Mesothelial cell of epicardium (in vitro differentiated cells): ENCODE data around the gene HCLS1. TPM values are rescaled to one million over a fixed set of nuclear protein-coding genes. Genes with fewer than 3 reads are reported as not detected.

Experiments used
- DNase-seq, 2 experiments: peaks; one replicate each; pipeline ENCODE4 v3.0.0; 2021; ENCODE audit warnings: low spot score in 2 of 2; ENCODE audit not compliant: unreplicated experiment in 2 of 2
- H3K27ac Mint-ChIP-seq: 2 replicates; pipeline ENCODE4 v1.8.0; 2021; ENCODE audit warnings: mixed read lengths
- H3K27me3 Mint-ChIP-seq: 2 replicates; pipeline ENCODE4 v1.8.0; 2021; ENCODE audit warnings: low read depth, mixed read lengths
- H3K36me3 Mint-ChIP-seq: 2 replicates; pipeline ENCODE4 v1.8.0; 2021; ENCODE audit warnings: mixed read lengths
- H3K4me1 Mint-ChIP-seq: 2 replicates; pipeline ENCODE4 v1.8.0; 2021; ENCODE audit warnings: mixed read lengths
- H3K4me3 Mint-ChIP-seq: 2 replicates; pipeline ENCODE4 v1.8.0; 2021; ENCODE audit warnings: mild to moderate bottlenecking, moderate library complexity, mixed read lengths
- H3K9me3 Mint-ChIP-seq: 2 replicates; pipeline ENCODE4 v1.8.0; 2021; ENCODE audit warnings: mixed read lengths
- total RNA-seq: library from RNA; stranded (reverse); gene quantifications from 3 replicates; pipeline ENCODE4 v1.2.1, GENCODE V29; 2021
- TF ChIP-seq, protein P1 (sequence below): fragments of 200-600 bp; sonication (generic); IDR thresholded peaks from one replicate; pipeline ENCODE4 v1.5.0; 2021; ENCODE audit warnings: antibody characterized with exemption; ENCODE audit not compliant: unreplicated experiment

Gene HCLS1
- total RNA-seq, 1 donor from 2014 or later, result 3.2 TPM

DNA sequence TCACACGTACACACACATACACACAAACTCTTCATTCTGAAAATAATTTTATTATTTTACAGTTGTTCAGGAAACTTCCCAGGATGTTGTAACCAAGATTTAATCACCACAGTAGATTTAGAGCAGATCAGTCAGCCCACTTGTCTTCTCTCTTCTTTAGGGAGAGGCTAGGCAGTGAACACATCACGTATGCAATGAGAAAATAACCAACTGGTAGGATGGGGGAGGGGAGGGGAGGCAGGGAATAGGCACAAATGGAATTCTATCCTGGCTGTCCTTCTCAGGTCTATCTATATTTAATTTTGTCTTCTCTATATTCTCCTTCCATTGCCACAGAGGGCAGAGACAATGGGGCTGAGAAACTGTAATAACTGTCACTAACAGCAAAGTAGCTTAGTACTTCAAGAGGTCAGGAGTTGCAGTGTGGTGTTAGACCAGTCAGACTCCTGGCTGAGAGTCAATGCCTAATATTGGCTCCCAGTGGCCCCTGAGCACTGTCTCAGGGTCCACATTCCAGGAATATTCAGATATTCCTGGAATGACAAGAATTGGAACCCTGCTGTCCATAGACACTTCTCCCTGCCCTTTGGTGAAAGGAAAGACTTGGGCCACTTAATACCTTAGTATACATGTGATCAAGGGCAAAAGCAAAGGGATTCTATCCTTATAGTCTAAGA lies 2.6 kb upstream of the HCLS1 start:
- DNase-seq, result no peak
- Mint-ChIP-seq H3K4me1 (peaks cover 16% of the 10 kb centered on the region), H3K27ac (no peak overlapping the region), H3K36me3 (peaks cover 32% of the 10 kb centered on the region), H3K27me3 (no peaks in the 10 kb centered on the region), H3K9me3 (no peaks in the 10 kb centered on the region), H3K4me3 (no peak overlapping the region)
- TF ChIP-seq, protein P1, sequence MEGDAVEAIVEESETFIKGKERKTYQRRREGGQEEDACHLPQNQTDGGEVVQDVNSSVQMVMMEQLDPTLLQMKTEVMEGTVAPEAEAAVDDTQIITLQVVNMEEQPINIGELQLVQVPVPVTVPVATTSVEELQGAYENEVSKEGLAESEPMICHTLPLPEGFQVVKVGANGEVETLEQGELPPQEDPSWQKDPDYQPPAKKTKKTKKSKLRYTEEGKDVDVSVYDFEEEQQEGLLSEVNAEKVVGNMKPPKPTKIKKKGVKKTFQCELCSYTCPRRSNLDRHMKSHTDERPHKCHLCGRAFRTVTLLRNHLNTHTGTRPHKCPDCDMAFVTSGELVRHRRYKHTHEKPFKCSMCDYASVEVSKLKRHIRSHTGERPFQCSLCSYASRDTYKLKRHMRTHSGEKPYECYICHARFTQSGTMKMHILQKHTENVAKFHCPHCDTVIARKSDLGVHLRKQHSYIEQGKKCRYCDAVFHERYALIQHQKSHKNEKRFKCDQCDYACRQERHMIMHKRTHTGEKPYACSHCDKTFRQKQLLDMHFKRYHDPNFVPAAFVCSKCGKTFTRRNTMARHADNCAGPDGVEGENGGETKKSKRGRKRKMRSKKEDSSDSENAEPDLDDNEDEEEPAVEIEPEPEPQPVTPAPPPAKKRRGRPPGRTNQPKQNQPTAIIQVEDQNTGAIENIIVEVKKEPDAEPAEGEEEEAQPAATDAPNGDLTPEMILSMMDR, result no peak

DNA sequence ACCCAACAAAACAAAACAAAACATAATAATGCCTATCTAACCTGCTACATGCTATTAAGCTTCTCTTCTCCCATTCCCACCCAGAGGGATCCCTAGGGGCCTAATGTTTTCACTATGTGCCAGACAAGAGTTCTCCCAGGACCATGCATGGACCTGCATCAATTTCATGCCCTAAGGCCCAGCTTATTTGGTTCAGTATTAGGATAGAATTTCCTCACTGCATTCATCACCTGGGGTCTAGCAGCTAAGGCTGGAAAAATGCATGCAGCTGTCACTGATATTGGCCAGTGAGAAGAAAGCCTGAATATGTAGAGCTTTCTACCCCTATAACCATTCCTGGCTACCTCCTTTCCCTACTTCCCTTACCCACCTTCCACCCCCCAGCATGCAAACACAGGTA lies 2.0 kb upstream of the HCLS1 start:
- Mint-ChIP-seq H3K27me3 (no peaks in the 10 kb centered on the region), H3K27ac (no peak overlapping the region), H3K9me3 (no peaks in the 10 kb centered on the region), H3K36me3 (peaks cover 32% of the 10 kb centered on the region), H3K4me1 (peaks cover 19% of the 10 kb centered on the region), H3K4me3 (no peak overlapping the region)
- no peak for DNase-seq
- TF ChIP-seq, protein P1, result no peak

DNA sequence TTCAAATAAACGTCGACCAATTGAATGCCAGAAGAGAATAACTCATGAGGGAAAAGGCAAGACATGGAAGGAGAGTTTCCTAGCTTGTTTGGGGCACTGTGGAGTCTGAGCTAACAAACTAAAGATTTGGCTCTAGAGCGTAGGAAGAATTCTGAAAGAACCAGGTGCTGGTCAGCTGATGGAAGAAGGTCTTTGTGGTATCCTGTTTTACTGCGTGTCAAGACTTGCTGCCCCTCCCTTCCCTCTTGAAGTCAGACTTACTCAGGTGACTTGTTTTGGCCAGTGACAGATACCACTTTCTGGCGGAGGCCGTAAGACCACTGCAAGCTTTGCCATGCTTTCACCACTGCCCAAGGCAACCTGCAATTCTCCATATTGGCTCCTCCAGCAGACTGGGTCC lies 673 bp upstream of the HCLS1 start:
- TF ChIP-seq, protein P1, result no peak
- DNase-seq, result no peak
- Mint-ChIP-seq H3K9me3 (no peaks in the 10 kb centered on the region), H3K4me3 (no peak overlapping the region), H3K27ac (peak overlapping the region; percentile 41), H3K27me3 (no peaks in the 10 kb centered on the region), H3K36me3 (peaks cover 26% of the 10 kb centered on the region), H3K4me1 (peaks cover 19% of the 10 kb centered on the region)

DNA sequence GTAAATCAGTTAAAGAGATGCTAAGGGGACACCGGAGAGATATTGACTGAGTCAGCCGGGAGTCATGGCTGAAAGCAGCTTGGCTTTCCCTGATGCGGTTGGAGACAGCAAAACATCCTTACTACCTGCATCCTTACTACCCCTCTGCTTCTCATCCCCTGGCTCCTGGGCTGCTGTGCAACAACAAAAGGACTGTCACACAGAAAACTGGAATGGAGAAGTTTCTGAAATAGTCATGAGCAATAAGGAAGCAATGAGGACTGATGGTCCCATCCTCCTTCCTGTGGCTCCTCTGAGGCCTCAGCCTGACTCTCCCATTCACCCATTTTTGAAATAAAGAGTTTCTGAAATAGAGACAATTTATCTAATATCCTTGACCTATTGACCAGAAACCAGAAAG lies 1.1 kb downstream of the HCLS1 start:
- Mint-ChIP-seq H3K9me3 (no peaks in the 10 kb centered on the region), H3K4me3 (no peak overlapping the region), H3K36me3 (peaks cover 12% of the 10 kb centered on the region), H3K27ac (no peak overlapping the region), H3K27me3 (no peaks in the 10 kb centered on the region), H3K4me1 (peaks cover 19% of the 10 kb centered on the region)
- TF ChIP-seq, protein P1, result no peak
- no peak for DNase-seq

DNA sequence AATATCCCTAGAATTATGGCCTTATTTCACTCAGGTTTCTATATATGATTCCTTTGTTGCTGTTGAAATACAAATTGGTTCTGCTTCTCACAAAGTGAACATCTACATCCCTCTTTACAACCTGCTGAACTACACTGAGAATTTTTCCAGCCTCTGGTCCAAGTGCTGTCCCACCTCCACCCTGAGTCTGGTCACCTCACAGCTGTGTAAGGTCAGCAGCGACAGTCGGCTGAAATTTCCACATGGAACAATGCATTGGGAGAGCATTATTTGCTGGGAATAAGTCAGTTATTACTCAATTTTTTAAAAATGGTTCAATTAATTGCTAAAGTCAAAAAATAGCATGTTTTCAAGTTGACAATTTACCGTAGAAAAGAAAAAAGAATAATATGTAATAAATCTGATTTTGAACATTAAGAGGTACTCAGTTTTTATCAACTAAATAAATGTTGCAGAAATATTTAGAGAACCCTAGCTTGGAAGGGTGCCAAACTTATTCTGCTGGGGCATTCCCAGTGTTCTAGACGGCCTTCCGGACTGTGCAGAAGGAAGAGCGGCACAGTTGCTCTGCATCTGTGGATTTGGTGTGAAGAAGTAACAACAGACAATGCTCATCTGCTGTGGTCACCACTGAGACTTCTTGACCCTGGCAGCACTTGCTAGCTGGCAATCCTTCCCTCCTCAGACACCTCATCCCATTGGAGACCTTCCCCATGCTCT lies 1.8 kb downstream of the HCLS1 start:
- Mint-ChIP-seq H3K4me1 (peaks cover 19% of the 10 kb centered on the region), H3K27ac (no peak overlapping the region), H3K9me3 (no peaks in the 10 kb centered on the region), H3K27me3 (no peaks in the 10 kb centered on the region), H3K36me3 (peaks cover 6% of the 10 kb centered on the region), H3K4me3 (no peak overlapping the region)
- TF ChIP-seq, protein P1, result no peak
- no peak for DNase-seq
